Activated CD4-positive, alpha-beta T cell treated with anti-CD3 and anti-CD28 coated beads, Interleukin-2, Interleukin-6, amounts not matched to agents 100 ng/mL and 50 ng/mL, durations not matched to agents 16 hours and 8 hours (primary cell): ENCODE data around the gene DPH7.
A peak's percentile ranks its signal among the peaks of the same experiment; 100 is the strongest.
"Not testable (repeated sequence)": the region's sequence is repeated elsewhere in the genome, so short reads cannot be mapped to it uniquely, and the experiment has no call there.

ENCODE experiments used
- DNase-seq: peaks from one replicate; pipeline ENCODE4 v3.0.0-alpha.2; 2020

The DPH7 gene

DNA sequence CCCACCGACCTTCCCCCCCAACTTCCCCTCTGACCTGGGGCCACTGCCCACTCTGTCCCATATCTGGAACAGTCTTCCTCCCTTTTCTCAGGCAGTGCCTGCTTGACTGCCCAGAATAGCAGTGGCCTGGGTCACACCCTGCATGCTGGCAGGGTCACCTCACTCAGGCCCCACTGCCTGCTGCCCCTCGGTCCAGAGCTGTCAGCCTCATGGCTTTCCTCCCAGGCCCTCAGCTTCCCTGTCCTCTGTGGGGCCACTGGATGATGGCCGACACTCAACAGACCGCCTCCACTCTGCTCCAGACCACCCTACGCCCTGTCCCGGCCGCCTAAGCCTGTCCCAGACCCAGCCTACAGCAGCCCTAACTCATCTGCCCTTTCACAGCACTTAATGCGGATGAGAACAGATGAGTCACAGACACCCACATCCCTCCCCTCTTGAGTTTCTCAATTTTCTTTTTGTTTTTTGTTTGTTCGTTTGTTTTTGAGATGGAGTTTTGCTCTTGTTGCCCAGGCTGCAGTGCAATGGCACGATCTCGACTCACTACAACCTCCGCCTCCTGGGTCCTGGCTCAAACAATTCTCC, 34.5 kb downstream of the DPH7 start:
- no peak for DNase-seq

DNA sequence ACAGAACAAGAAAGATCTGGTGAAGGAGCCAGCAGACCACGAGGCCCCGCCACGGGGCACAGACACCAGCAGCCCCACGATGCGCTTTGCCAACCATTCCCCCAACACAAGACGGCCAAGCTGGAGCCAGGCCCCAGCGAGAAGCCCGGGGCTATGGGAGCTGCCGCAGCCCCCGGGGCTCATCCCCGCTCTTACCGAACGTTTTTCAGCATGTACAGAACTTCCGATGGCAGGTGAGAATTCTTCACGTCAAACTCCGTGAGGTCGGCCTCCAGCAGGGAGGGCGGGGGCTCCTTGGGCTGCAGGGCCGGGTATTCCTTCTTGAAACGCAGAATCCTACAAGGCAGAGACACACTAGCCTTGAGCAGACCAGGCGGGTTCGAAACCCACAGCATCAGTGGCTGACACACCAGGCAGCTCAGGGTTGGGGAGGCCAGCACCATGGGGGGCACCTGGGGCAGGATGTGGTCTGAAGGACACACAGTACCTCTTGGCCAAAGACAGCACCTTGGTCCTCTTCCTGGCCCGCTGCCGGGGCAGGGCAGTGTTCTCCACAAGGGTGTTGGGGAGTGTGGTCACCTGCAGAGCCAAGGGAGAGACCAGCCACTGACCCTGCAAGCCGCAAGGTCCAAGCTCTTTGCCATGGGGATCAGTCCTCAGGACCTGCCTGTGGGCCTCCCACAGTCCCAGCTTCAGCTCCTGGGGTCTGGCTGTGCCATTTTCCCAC, 35.3 kb downstream of the DPH7 start:
- DNase-seq = no peak

DNA sequence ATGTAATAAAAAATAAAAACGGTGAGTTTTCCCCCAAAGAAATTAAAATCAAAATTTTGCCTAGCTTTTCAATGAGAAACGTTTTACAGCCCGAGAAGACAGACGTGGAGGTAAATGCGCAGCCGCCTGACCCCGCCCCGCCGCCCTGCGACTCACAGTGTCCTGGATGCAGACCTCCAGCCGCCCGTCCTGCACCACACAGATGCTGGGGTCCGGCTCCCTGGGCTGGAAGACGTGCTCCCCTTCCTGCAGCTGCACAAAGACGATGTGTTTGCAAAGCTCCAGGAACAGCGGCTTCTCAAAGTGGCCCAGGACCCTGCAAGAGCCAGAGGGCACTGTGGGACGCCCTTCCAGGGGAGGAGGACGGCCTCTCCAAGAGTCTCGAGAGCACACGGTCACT, 36.2 kb downstream of the DPH7 start:
- DNase-seq = no peak

DNA sequence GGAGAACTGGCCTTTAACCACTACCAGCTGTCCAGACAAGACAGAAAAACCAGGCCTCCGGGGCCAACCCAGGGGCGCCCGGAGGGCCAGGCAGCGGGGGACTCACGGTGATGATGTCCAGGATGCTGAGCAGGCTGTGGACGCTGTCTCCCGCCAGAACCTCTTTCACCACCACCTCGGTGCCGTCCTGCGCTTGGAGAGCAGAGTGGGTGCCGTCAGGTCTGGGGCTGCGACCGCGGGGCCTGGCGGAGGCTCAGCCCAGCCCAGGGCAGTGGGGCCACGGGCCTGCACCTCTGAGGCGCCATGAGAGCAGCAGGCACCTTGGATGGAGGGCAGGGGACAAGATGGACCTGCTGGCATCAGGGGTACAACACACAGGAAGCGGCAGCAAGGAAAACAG, 38.2 kb downstream of the DPH7 start:
- no peak for DNase-seq

DNA sequence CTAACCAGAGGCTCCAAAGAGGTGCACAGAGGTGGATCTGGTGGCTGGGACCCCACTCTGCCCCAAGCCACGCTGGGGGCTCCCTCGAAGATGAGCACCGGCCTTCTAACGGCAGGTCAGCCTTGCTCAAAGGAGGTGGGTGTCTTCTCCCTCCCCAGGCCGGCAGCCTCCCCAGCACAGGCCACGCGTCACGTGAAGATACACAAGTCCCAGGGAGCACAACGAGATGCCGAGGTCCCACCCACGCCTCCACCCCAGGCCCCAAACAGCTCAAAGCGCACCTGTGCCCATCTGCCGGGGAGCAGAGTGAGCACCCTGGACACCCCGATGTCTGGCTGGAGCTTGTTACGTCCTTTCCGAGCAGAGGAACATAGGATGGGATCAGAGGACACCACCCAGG, 40.7 kb downstream of the DPH7 start:
- no peak for DNase-seq

DNA sequence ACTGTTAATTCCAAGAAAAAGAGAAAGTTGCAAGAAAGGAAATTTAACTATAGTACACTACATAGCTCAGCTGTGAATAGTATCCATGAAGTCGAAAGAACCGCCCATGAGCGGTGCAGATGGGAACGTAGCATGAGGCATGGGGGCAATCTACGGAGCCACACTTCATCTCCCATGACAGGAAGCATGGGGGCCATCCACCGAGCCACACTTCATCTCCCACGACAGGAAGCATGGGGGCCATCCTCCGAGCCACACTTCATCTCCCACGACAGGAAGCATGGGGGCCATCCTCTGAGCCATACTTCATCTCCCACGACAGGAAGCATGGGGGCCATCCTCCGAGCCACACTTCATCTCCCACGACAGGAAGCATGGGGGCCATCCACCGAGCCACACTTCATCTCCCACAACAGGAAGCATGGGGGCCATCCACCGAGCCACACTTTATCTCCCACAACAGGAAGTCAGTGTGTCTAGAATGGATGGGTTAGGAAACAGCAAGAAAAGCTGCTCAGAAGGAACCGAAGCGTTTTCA, 42.1 kb downstream of the DPH7 start:
- peak; percentile 10 for DNase-seq

DNA sequence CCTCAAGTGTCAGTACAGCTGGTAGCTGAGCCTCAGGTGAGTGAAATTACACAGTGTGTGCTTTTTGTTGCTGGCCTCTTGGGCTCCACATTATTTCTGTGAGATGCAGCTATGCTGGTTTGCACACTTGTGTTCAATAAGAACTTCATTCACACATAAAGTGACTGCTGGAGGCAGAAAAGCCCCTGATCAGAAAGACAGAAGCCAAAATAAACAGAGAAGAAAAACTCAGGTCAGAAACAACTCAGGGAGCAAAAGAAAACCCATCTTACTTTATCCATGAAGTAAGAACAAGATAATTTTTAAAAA, 43.7 kb downstream of the DPH7 start:
- DNase-seq = no peak

DNA sequence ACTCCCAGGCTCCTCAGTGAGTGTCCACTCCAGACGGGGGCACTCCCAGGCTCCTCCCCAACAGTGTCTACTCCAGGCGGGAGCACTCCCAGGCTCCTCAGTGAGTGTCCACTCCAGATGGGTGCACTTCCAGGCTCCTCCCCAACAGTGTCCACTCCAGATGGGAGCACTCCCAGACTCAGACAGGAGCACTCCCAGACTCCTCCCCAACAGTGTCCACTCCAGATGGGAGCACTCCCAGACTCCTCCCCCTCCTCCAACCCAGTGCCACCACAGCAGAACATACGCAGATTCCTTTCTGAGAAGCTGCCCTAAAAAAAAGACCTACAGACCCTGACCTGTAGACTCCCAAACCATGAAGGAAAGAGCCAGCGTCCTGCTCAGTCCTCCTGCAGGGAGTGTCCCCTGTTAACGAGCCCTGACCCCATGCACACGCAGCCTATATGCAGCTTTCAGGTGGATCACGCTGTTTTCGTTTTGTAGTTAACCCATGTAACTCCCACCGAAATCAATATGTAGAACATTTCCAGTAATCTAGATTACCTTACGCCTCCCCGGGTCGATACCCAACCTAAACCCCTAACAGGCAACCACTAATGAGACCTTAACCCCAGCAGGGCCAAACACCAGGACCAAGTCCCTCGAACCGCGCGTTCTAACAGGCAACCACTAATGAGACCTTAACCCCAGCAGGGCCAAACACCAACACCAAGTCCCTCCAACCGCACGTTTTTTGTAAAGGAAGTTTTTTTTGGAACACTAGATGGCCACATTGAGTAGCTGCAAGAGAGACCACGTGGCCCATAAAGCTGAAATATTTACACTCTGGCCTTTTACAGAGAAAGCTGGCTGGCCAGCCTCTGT, 44.2 kb downstream of the DPH7 start:
- DNase-seq = peak; percentile 60

DNA sequence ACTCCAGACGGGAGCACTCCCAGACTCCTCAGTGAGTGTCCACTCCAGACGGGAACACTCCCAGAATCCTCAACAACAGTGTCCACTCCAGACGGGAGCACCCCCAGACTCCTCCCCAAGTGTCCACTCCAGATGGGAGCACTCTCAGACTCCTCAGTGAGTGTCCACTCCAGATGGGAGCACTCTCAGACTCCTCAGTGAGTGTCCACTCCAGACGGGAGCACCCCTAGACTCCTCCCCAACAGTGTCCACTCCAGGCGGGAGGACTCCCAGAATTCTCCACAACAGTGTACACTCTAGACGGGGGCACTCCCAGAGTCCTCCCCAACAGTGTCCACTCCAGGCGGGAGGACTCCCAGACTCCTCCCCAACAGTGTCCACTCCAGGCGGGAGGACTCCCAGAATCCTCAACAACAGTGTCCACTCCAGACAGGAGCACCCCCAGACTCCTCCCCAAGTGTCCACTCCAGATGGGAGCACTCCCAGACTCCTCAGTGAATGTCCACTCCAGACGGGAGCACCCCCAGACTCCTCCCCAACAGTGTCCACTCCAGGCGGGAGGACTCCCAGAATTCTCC, 45.7 kb downstream of the DPH7 start:
- not testable (repeated sequence) for DNase-seq

DNA sequence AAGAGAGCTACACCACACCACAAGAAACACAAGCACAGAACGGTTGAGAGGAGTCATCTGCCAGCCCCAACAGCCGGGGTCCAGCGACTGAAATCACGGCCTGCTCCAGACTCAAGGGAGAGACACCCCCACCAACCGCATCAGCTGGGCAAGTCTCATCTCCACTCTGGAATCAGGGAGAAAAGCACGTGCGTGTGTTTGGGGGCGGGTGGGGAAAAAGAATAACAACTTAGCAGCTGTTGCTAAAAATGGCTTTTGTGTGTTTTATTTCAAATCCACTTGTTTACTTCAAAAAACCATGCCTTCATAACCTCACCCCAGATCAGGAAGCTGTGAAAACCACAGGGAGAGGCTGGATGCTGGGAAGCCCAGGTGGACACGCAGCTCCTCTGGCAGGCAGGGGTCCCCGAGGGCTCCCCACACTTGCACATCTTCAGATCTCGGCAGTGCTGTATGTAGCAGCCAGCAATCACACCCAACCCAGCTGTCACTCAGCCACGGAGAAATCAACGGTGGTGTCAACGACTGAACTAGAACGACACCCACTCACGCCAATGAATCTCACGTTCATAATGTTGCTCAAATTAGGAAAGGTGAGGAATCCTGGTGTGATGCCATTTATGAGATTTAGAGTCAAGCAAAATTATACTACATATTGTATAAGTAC, 47.5 kb downstream of the DPH7 start:
- DNase-seq = no peak

DNA sequence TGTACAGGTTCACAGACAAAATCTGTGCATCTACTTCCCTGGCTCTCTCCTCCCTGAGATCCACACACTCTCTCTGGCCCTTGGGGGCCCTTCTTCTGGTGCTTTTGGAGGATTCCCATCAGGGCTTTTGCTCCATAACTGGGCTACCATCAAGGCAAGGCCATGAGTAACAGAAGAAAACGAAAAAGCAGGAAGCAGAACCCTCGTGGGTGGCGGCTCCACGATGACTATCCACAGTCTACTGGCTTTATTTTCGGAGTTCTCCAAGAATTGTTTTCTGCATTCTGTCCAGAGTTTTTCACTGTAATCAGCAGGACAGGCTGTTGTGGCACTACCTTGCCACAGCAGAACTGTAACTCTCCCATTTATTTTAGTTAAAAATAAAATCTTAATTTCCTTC, 48.4 kb downstream of the DPH7 start:
- no peak for DNase-seq

DNA sequence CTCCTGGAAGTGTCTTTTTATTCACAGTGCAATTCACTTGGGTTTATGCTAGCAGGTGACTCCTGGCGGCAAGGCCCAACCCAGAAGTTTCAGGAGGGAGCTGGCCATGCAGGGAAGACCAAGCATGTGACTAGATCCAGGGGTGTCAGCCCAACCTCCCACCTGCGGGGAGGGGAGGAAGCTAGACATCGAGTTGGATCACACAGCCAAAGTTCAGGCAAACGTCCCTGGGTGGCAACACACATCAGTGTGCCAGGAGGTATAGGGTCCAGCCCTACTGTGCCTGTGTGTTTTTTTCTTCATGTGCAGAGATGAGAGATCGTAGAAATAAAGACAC, 53.8 kb downstream of the DPH7 start:
- DNase-seq = no peak

DNA sequence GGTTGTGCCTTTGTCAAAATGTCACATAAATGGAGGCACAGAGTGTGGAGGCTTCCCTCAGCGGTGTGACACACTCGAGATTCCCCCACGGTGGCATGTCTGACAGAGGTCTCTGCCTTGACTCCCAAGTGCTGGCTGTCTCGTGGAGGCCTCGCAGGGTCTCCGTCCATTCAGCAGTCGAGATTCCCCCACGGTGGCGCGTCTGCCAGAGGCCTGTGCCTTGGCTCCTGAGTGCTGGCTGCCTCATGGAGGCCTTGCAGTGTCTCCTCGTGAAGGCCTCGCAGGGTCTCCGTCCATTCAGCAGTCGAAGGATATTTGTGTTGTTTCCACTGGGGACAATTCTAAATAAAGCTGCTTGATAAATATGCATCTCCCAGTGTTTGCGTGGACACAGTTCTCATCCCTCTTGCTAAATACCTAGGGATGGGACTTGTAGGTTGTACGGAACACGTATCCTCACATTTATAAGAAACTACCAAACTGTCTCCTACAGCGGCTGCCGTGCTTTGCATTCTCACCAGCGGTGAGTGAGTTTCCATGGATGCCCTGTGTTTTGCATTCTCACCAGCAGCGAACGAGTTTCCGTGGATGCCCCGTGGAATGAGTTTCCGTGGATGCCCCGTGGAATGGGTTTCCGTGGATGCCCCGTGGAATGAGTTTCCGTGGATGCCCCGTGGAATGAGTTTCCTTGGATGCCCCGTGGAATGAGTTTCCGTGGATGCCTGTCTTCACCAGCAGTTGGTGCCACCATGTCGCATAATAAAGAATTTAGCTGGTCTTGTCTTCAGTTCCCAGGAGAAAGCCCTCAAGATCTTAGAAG, 54.4 kb downstream of the DPH7 start:
- DNase-seq = no peak

DNA sequence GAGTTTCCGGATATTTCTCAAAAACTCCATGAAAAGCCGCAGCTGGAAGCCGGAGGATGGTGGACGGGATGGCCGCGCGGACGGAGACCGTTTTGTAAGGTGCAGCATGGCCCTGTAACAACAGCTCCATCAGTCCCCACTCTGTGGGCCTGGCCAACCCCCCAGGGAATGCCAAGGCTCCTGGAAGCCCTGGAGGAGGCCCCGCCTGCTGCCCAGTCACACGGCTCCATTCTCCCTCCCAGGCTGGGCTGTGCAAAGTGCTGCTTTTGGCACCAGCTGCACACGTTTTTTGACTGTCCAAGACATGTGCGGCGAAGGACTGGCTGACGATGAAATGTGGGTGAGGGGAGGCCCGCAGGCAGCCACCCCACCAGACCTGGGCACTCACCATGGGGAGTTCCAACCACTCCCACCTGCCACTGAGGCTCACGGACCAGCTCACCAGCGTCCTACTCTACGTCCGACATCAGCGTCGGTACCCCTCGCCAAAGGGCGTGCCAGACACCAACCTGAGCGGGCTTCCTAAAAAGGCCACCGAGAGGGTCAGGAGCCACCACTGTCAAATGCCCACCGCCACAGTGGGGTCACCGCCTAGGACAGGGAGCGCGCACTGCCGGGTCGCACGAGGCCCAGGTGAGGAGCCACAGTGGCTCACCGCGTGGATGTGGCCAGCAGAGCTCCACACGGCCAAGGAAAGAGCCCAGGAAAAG, 55.8 kb downstream of the DPH7 start:
- no peak for DNase-seq

DNA sequence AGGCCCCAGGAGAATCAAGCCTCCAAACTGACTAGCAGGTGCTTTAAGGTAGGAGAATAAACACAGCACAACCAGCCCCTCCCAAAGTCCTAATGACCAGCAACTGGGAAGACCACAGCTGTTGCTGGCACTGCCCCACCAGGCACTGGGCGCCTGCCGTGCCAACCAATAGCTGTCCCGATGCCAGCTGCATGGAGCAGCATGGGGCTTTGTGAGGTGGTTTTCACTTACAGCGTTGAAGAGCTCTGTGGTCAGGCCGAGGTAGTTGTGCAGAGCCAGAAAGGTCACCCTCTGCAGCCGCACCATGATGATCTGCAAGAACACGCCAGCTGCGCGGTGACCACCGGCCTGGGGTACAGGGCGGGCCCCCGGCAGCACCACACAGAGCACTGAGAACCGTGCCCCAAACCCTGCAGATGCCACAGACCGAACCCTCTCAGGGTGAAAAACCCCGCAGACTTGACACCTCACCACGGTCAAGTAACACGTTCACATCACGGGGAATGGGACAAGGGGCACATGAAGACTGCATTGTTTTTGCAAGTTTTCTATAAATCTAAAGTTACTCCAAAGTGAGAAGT, 57.2 kb downstream of the DPH7 start:
- DNase-seq = no peak

DNA sequence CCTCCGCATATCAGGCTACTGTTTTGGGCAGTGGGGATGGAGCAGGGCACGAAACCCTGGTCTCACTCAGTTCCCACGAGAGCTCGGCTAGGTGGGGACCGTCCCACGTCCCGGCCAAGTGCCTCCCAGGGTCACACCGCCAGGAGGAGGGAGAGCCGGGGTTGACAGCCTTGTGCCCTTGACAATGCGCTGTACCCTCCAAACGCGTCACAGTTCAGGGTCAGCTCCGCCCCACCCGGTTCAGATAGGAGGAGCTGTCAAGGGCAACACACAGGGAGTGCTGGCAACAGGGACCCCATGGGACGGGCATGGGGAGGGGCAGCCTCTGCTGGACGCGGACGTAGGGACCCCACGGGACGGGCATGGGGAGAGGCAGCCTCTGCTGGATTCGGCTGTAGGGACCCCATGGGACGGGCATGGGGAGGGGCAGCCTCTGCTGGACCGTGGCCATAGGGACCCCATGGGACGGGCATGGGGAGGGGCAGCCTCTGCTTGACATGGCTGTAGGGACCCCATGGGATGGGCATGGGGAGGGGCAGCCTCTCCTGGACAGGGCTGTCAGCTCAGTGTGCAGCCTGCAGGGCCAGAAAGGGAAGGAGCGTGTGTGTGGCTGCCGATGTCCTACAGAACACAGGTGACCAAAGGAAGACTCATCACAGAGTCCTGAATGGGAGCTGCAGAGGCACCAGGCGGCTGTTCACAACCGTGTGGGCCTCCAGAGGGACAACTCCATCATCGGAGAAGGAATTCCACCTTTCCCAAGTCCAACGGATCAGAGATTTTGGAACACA, 57.9 kb downstream of the DPH7 start:
- no peak for DNase-seq

DNA sequence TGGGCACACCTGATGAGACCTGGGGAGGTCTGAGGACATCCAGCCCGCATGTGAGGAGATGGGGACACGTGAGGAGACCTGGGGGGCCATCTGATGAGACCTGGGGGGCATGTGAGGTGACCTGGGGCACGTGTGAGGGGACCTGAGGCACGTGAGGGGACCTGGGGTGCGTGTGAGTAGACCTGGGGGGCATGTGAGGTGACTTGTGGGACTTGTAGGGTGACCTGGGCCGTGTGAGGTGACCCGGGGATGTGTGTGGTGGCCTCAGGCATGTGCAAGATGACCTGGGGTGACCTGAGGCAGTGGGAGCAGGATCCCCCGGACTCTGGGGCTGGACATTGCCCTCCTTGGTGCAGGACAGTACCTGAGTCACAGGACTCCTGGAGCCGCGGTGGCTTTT, 59.2 kb downstream of the DPH7 start:
- DNase-seq = no peak

DNA sequence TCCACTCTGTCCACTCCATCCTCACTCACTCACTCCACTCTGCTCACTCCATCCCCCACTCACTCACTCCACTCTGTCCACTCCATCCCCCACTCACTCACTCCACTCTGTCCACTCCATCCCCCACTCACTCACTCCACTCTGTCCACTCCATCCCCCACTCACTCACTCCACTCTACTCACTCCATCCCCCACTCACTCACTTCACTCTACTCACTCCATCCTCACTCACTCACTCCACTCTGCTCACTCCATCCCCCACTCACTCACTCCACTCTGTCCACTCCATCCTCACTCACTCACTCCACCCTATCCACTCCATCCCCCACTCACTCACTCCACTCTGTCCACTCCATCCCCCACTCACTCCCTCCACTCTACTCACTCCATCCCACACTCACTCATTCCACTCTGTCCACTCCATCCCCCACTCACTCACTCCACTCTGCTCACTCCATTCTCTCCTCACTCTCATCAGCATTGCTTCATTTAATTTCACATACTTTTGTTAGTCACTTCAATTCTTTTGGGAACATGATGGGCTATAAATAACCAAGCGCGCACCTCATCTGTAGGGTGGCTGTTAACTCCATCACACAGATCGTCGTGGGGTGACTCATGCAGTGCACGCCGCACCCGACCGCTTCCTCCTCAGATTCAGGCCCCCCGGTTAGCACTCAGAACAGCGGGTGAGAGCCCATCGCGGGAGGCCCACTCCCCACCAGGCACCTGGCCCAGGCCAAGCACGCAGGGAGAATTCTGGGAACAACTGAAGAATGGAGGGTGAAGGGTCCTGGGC, 59.9 kb downstream of the DPH7 start:
- not testable (repeated sequence) for DNase-seq

DNA sequence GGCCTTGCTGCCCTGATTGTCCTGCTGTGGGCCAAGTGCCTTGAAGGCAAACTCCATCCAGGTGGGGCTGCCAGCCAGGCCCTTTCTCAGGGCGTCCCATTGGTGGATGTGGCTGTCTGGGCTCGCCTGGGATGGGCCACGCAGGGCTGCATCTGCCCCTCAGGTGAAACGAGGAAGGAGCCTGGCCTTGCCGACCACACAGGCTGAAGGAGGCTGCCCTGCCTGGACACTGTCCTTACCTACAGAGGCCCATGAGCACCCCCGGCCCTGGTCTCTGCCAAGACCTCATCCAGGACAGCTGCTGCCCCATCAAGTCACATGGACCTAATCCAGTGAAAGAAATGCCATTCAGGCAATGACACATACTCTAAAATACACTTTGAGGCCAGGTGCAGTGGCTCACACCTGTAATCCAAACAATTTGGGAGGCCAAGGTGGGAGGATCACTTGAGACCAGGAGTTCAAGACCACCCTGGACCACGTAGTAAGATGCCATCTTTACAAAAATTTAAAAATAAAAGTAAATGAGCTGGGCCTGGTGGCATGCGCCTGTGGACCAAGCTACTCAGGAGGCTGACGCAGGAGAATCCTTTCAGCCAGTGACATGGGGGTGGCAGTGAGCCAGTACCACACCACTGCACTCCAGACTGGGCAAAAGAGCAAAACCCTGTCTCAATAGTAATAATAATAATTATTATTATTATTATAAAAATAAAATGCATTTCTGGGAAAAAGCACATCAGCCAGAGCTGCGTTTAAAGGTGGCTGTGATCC, 62.4 kb downstream of the DPH7 start:
- no peak for DNase-seq
